Islet of Langerhans (tissue), 1 donor: ENCODE results near the gene KLHDC3.
"Not testable (repeated sequence)": the region's sequence is repeated elsewhere in the genome, so short reads cannot be mapped to it uniquely, and the experiment has no call there.

Experiments used
- FAIRE-seq: peaks from one replicate; lab custom pipeline; 2011; peaks lifted over from hg19 to GRCh38; lab: Jason Lieb, UNC

Gene KLHDC3

GRCh38 chr6:42988486-42989020 lies 25.5 kb upstream of the KLHDC3 start:
- FAIRE-seq: no peak

- FAIRE-seq: no peak
Measured at GRCh38 chr6:42989923-42990322, 24.1 kb upstream of the KLHDC3 start.

- FAIRE-seq: no peak
Measured at GRCh38 chr6:42993445-42993844, 20.6 kb upstream of the KLHDC3 start.

- no peak for FAIRE-seq
Measured at GRCh38 chr6:42996513-42996912, 17.5 kb upstream of the KLHDC3 start.

- not testable (repeated sequence) for FAIRE-seq
Measured at GRCh38 chr6:42998205-42998604, 15.8 kb upstream of the KLHDC3 start.

- no peak for FAIRE-seq
Measured at GRCh38 chr6:43001843-43002242, 12.2 kb upstream of the KLHDC3 start.

- no peak for FAIRE-seq
Measured at GRCh38 chr6:43005844-43006243, 8.2 kb upstream of the KLHDC3 start.

GRCh38 chr6:43006251-43006650 lies 7.8 kb upstream of the KLHDC3 start:
- no peak for FAIRE-seq

GRCh38 chr6:43007126-43007525 lies 6.9 kb upstream of the KLHDC3 start:
- FAIRE-seq: no peak

GRCh38 chr6:43009124-43009523 lies 4.9 kb upstream of the KLHDC3 start:
- FAIRE-seq: no peak

GRCh38 chr6:43011207-43011606 lies 2.8 kb upstream of the KLHDC3 start:
- FAIRE-seq: no peak

- FAIRE-seq: no peak
Measured at GRCh38 chr6:43012364-43012763, 1.7 kb upstream of the KLHDC3 start.

- FAIRE-seq: no peak
Measured at GRCh38 chr6:43013097-43013842, 779 bp upstream of the KLHDC3 start.

- no peak for FAIRE-seq
Measured at GRCh38 chr6:43014434-43014909, 423 bp downstream of the KLHDC3 start.

- no peak for FAIRE-seq
Measured at GRCh38 chr6:43016176-43016942, 2.3 kb downstream of the KLHDC3 start.

GRCh38 chr6:43016943-43017334 lies 2.9 kb downstream of the KLHDC3 start:
- no peak for FAIRE-seq

GRCh38 chr6:43019152-43019551 lies 5.1 kb downstream of the KLHDC3 start:
- no peak for FAIRE-seq

- FAIRE-seq: no peak
Measured at GRCh38 chr6:43020052-43020705, 6.1 kb downstream of the KLHDC3 start.

- FAIRE-seq: no peak
Measured at GRCh38 chr6:43020847-43021246, 6.8 kb downstream of the KLHDC3 start.

GRCh38 chr6:43021270-43022047 lies 7.4 kb downstream of the KLHDC3 start, which contains the start of gene RRP36:
RRP36 (plus strand) TSS chr6:43021623; CDS start chr6:43021655, 32 bp downstream.
- no peak for FAIRE-seq

GRCh38 chr6:43024436-43024835 lies 10.4 kb downstream of the KLHDC3 start:
- FAIRE-seq: no peak

- no peak for FAIRE-seq
Measured at GRCh38 chr6:43026365-43026764, 12.3 kb downstream of the KLHDC3 start.
